HuH-7.5 (cell line): ENCODE measurements around the gene COL9A3.

Experiments
- DNase-seq: peaks from one replicate; pipeline ENCODE4 v3.0.0; 2011; ENCODE audit warnings: low spot score

Gene COL9A3

GRCh38 chr20:62811320-62811719 is 5.5 kb upstream of the COL9A3 start:
- no peak for DNase-seq

- DNase-seq = no peak
These were observed 5.1 kb upstream of the COL9A3 start for GRCh38 chr20:62811720-62812119.

GRCh38 chr20:62812181-62812906 is 4.5 kb upstream of the COL9A3 start:
- no peak for DNase-seq

GRCh38 chr20:62812907-62813200 is 4.0 kb upstream of the COL9A3 start:
- no peak for DNase-seq

- no peak for DNase-seq
These were observed 3.3 kb upstream of the COL9A3 start for GRCh38 chr20:62813588-62813987.

GRCh38 chr20:62814060-62814708 is 2.7 kb upstream of the COL9A3 start:
- no peak for DNase-seq

GRCh38 chr20:62814709-62815065 is 2.2 kb upstream of the COL9A3 start:
- no peak for DNase-seq

- no peak for DNase-seq
These were observed 1.5 kb upstream of the COL9A3 start for GRCh38 chr20:62815066-62815991.

- DNase-seq = no peak
These were observed 593 bp upstream of the COL9A3 start for GRCh38 chr20:62816031-62816883.

GRCh38 chr20:62817975-62818591 is 1.2 kb downstream of the COL9A3 start:
- no peak for DNase-seq

- DNase-seq = no peak
These were observed 2.0 kb downstream of the COL9A3 start for GRCh38 chr20:62818592-62819493.

- DNase-seq = no peak
These were observed 2.8 kb downstream of the COL9A3 start for GRCh38 chr20:62819494-62820174.

- DNase-seq = no peak
These were observed 3.5 kb downstream of the COL9A3 start for GRCh38 chr20:62820208-62820961.

GRCh38 chr20:62820962-62821725 is 4.3 kb downstream of the COL9A3 start:
- no peak for DNase-seq

- DNase-seq = no peak
These were observed 4.9 kb downstream of the COL9A3 start for GRCh38 chr20:62821726-62822210.

GRCh38 chr20:62822239-62822787 is 5.5 kb downstream of the COL9A3 start:
- no peak for DNase-seq

GRCh38 chr20:62822788-62823651 is 6.2 kb downstream of the COL9A3 start:
- DNase-seq = peak; percentile 99
